GM12864 (cell line): ENCODE measurements around the gene RBMS3.

Experiments
- DNase-seq: peaks from one replicate; pipeline ENCODE4 v3.0.0-alpha.2; 2011; ENCODE audit warnings: low read depth
- H3K4me3 ChIP-seq: 2 replicates; pipeline ENCODE4 v1.5.1; 2011; ENCODE audit warnings: mild to moderate bottlenecking, low read depth, low read length, control low read depth
- CTCF ChIP-seq: IDR thresholded peaks from 2 replicates; pipeline ENCODE4 v1.5.1; 2011; ENCODE audit warnings: low read depth, mild to moderate bottlenecking, moderate library complexity, low read length, control low read depth, inconsistent platforms; ENCODE audit errors: missing control alignments

RBMS3 gene

GRCh38 chr3:29751647-29752314 is 470.9 kb downstream of the RBMS3 start:
- no peak overlapping the region for H3K4me3 ChIP-seq
- no peak for TF ChIP-seq CTCF
- DNase-seq = no peak

GRCh38 chr3:29754346-29754745 is 473.5 kb downstream of the RBMS3 start:
- DNase-seq = no peak
- TF ChIP-seq CTCF = no peak
- H3K4me3 ChIP-seq = no peak overlapping the region

GRCh38 chr3:29755416-29755815 is 474.5 kb downstream of the RBMS3 start:
- DNase-seq = no peak
- no peak for TF ChIP-seq CTCF
- no peak overlapping the region for H3K4me3 ChIP-seq

GRCh38 chr3:29757054-29757777 is 476.3 kb downstream of the RBMS3 start:
- no peak for DNase-seq
- H3K4me3 ChIP-seq = no peak overlapping the region
- no peak for TF ChIP-seq CTCF

- H3K4me3 ChIP-seq = no peak overlapping the region
- DNase-seq = no peak
- TF ChIP-seq CTCF = no peak
Observed at GRCh38 chr3:29758108-29758433, 477.2 kb downstream of the RBMS3 start.

- TF ChIP-seq CTCF = no peak
- H3K4me3 ChIP-seq = no peak overlapping the region
- no peak for DNase-seq
Observed at GRCh38 chr3:29758434-29759322, 477.8 kb downstream of the RBMS3 start.
